ENCODE measurements around the gene CCDC9B.

The CCDC9B gene

GRCh38 chr15:40286061-40286532 is 54.6 kb downstream of the CCDC9B start:
- DNase-seq, result no peak

GRCh38 chr15:40285554-40286011 is 55.2 kb downstream of the CCDC9B start:
- no peak for DNase-seq

GRCh38 chr15:40285151-40285550 is 55.6 kb downstream of the CCDC9B start:
- no peak for DNase-seq

GRCh38 chr15:40283615-40284300 is 57.0 kb downstream of the CCDC9B start:
- DNase-seq, result no peak

- DNase-seq, result peak in 1 of 2 donors; percentile 31
Measured at GRCh38 chr15:40282869-40283614, 57.7 kb downstream of the CCDC9B start, which contains the start of gene ANKRD63. TSS of gene ANKRD63 (minus strand) at chr15:40283064. CDS start at chr15:40282586, 478 bp downstream.

- DNase-seq, result peak; percentile 23 to 41
Measured at GRCh38 chr15:40282147-40282868, 58.4 kb downstream of the CCDC9B start.

GRCh38 chr15:40281801-40282146 is 59.0 kb downstream of the CCDC9B start:
- DNase-seq, result no peak

Data from stimulated activated CD4-positive, alpha-beta T cell treated with anti-CD3 and anti-CD28 coated beads, Interleukin-2, amount 100 ng/mL, for 48 hours (primary cell).